IMR-90 (cell line): ENCODE data around the gene SERPINA12. TPM values are rescaled to one million over a fixed set of nuclear protein-coding genes. Genes with fewer than 3 reads are reported as not detected.

Source experiments
- ATAC-seq: fragments of 200-7000 bp; cut with Tn5 transposase; 2 replicates; pipeline ENCODE4 v1.9.1; 2020; ENCODE audit warnings: low read depth, mild to moderate bottlenecking, moderate library complexity
- BruUV-seq: library from RNA; stranded (reverse); fragments of 400-500 nt; replicated peaks from 2 replicates; lab custom pipeline; 2021; lab: Mats Ljungman, UMichigan
- CTCF ChIA-PET: fragments of 300-600 bp; formaldehyde crosslinking; extraction: SDS; loops from one replicate; lab custom pipeline; 2021; ENCODE audit warnings: antibody characterized with exemption; lab: Yijun Ruan, JAX
- POLR2A ChIA-PET: fragments of 300-600 bp; sonication (Branson Sonifier 250); formaldehyde crosslinking; loops from one replicate; lab custom pipeline; 2022; ENCODE audit warnings: antibody characterized with exemption; ENCODE audit not compliant: unreplicated experiment; lab: Charles Lee
- DNase-seq: peaks from one replicate; pipeline ENCODE4 v3.0.0; 2013
- H2AFZ ChIP-seq: replicated peaks from 2 replicates; pipeline ENCODE3; 2013; ENCODE audit warnings: low read length, mild to moderate bottlenecking; ENCODE audit not compliant: poor library complexity
- H2AK5ac ChIP-seq: 2 replicates; pipeline ENCODE4 v1.6.1; 2013; ENCODE audit warnings: low read depth, low read length, inconsistent platforms
- H2AK9ac ChIP-seq: replicated peaks from 2 replicates; pipeline ENCODE3; 2013; ENCODE audit warnings: mild to moderate bottlenecking, low read depth, low read length, moderate library complexity; ENCODE audit not compliant: poor library complexity
- H2BK120ac ChIP-seq: 2 replicates; pipeline ENCODE4 v1.6.1; 2013; ENCODE audit warnings: low read depth, low read length, inconsistent platforms
- H2BK15ac ChIP-seq: 3 replicates; pipeline ENCODE4 v1.6.1; 2013; ENCODE audit warnings: low read depth, low read length, inconsistent platforms
- H2BK20ac ChIP-seq: 2 replicates; pipeline ENCODE4 v1.6.1; 2013; ENCODE audit warnings: low read depth, mild to moderate bottlenecking, inconsistent platforms, low read length, moderate library complexity
- H2BK5ac ChIP-seq: 2 replicates; pipeline ENCODE4 v1.6.1; 2013; ENCODE audit warnings: mild to moderate bottlenecking, low read depth, low read length, inconsistent platforms; ENCODE audit not compliant: poor library complexity, severe bottlenecking
- H3K14ac ChIP-seq: replicated peaks from 2 replicates; pipeline ENCODE4 v1.6.1; 2013; ENCODE audit warnings: low read depth, low read length, inconsistent platforms
- H3K18ac ChIP-seq: 2 replicates; pipeline ENCODE4 v1.6.1; 2013; ENCODE audit warnings: low read depth, low read length, control low read depth
- H3K23ac ChIP-seq: 2 replicates; pipeline ENCODE4 v1.6.1; 2013; ENCODE audit warnings: low read depth, low read length, inconsistent platforms
- H3K27ac ChIP-seq: 2 replicates; pipeline ENCODE4 v1.5.1; 2013; ENCODE audit warnings: mild to moderate bottlenecking, control low read depth, low read length; ENCODE audit not compliant: insufficient read depth
- H3K27me3 ChIP-seq: 2 replicates; pipeline ENCODE4 v1.6.1; 2013; ENCODE audit warnings: low read length; ENCODE audit not compliant: control insufficient read depth, insufficient read depth
- H3K36me3 ChIP-seq: 2 replicates; pipeline ENCODE4 v1.6.1; 2013; ENCODE audit warnings: low read length, mixed read lengths; ENCODE audit not compliant: control insufficient read depth, insufficient read depth
- H3K4ac ChIP-seq: 2 replicates; pipeline ENCODE4 v1.6.1; 2013; ENCODE audit warnings: low read depth, low read length, inconsistent platforms
- H3K4me1 ChIP-seq: 2 replicates; pipeline ENCODE4 v1.6.1; 2013; ENCODE audit warnings: low read length, mixed read lengths; ENCODE audit not compliant: control insufficient read depth, insufficient read depth
- H3K4me2 ChIP-seq: 2 replicates; pipeline ENCODE4 v1.6.1; 2013; ENCODE audit warnings: low read depth, mild to moderate bottlenecking, control low read depth, low read length, moderate library complexity
- H3K4me3 ChIP-seq: 2 replicates; pipeline ENCODE4 v1.5.1; 2013; ENCODE audit warnings: low read depth, mild to moderate bottlenecking, control low read depth, low read length, moderate library complexity; ENCODE audit not compliant: insufficient read depth
- H3K56ac ChIP-seq: 2 replicates; pipeline ENCODE4 v1.6.1; 2013; ENCODE audit warnings: low read length, inconsistent platforms; ENCODE audit not compliant: insufficient read depth; ENCODE audit errors: extremely low read depth
- H3K79me1 ChIP-seq, 2 experiments: 2 replicates each; pipeline ENCODE4 v1.6.1; 2013; ENCODE audit warnings: low read length in 2 of 2, inconsistent platforms in 1 of 2, low read depth in 1 of 2
- H3K9ac ChIP-seq: 2 replicates; pipeline ENCODE4 v1.6.1; 2013; ENCODE audit warnings: low read depth, low read length, control low read depth
- H3K9me1 ChIP-seq: 2 replicates; pipeline ENCODE4 v1.6.1; 2013; ENCODE audit warnings: low read length, inconsistent platforms; ENCODE audit not compliant: insufficient read depth
- H3K9me3 ChIP-seq: 2 replicates; pipeline ENCODE4 v1.6.1; 2013; ENCODE audit warnings: low read length; ENCODE audit not compliant: control insufficient read depth, insufficient read depth
- H4K20me1 ChIP-seq: 2 replicates; pipeline ENCODE4 v1.6.1; 2013; ENCODE audit warnings: low read length, inconsistent platforms; ENCODE audit not compliant: insufficient read depth
- H4K5ac ChIP-seq: 2 replicates; pipeline ENCODE4 v1.6.1; 2013; ENCODE audit warnings: mild to moderate bottlenecking, low read depth, low read length, control low read depth
- H4K8ac ChIP-seq, 2 experiments: 2 replicates each; pipeline ENCODE4 v1.6.1; 2013; ENCODE audit warnings: low read depth in 2 of 2, low read length in 2 of 2, control low read depth in 1 of 2, inconsistent platforms in 1 of 2
- H4K91ac ChIP-seq: 2 replicates; pipeline ENCODE4 v1.6.1; 2013; ENCODE audit warnings: low read depth, low read length, inconsistent platforms; ENCODE audit not compliant: insufficient read depth
- BHLHE40 ChIP-seq: fragments of 150-350 bp; IDR thresholded peaks from 2 replicates; pipeline ENCODE4 v1.6.1; 2016; ENCODE audit warnings: mild to moderate bottlenecking, low read depth, low read length
- CTCF ChIP-seq: conservative IDR thresholded peaks from 2 replicates; pipeline ENCODE4 v1.5.1; 2012; ENCODE audit warnings: mild to moderate bottlenecking, low read depth, low read length, improper control_type of control experiment
- MAZ ChIP-seq: IDR thresholded peaks from 2 replicates; pipeline ENCODE4 v1.6.1; 2012; ENCODE audit warnings: low read depth, mild to moderate bottlenecking, low read length, improper control_type of control experiment, moderate library complexity, borderline replicate concordance
- MXI1 ChIP-seq: IDR thresholded peaks from 2 replicates; pipeline ENCODE4 v1.6.1; 2012; ENCODE audit warnings: low read depth, mild to moderate bottlenecking, low read length, moderate library complexity, borderline replicate concordance
- NFE2L2 ChIP-seq: fragments of 150-350 bp; IDR thresholded peaks from 2 replicates; pipeline ENCODE4 v1.6.1; 2016; ENCODE audit warnings: low read depth, mild to moderate bottlenecking, low read length
- POLR2A ChIP-seq: IDR thresholded peaks from 2 replicates; pipeline ENCODE4 v1.6.1; 2012; ENCODE audit warnings: mild to moderate bottlenecking, low read depth, low read length
- RAD21 ChIP-seq: IDR thresholded peaks from 2 replicates; pipeline ENCODE4 v1.6.1; 2012; ENCODE audit warnings: low read length, improper control_type of control experiment
- USF2 ChIP-seq: fragments of 150-350 bp; IDR thresholded peaks from 2 replicates; pipeline ENCODE4 v1.6.1; 2017; ENCODE audit warnings: mild to moderate bottlenecking, antibody characterized with exemption, low read length, low read depth
- WGBS, 2 experiments: methylation state at CpG; one replicate each; pipeline versions ENCODE4 v1.1.5 to v1.1.7; 2013; ENCODE audit warnings: missing lambda C conversion rate in 2 of 2; ENCODE audit not compliant: insufficient read length in 1 of 2; ENCODE audit errors: extremely low coverage in 2 of 2; 5-methylcytosine and 5-hydroxymethylcytosine counted together
- dilution Hi-C: fragments of 300-500 bp; cut with HindIII; formaldehyde crosslinking; loops from one replicate; pipeline ENCODE4 v1.14.3; 2018; ENCODE audit warnings: low sequenced_read_pairs; ENCODE audit not compliant: unreplicated experiment
- in situ Hi-C: fragments of 300-500 bp; cut with MboI; formaldehyde crosslinking; loops from 3 replicates; pipeline ENCODE4 v1.14.3; 2019; ENCODE audit warnings: low sequenced_read_pairs, inconsistent platforms, mixed read lengths
- intact Hi-C: fragments of 100-400 bp; cut with micrococcal nuclease; formaldehyde crosslinking; loops from 2 replicates; pipeline ENCODE4 v1.10.0; 2022
- polyA plus RNA-seq, 3 experiments: library from polyadenylated mRNA; depleted of rRNA; stranded (reverse); fragments of >200 nt; gene quantifications; 2 replicates each; pipeline ENCODE4 v1.2.3, GENCODE V29; 2012; ENCODE audit warnings: low replicate concordance in 1 of 3
- total RNA-seq: library from RNA; depleted of rRNA; stranded (reverse); fragments of >200 nt; gene quantifications from 2 replicates; pipeline ENCODE4 v1.2.3, GENCODE V29; 2012

Gene SERPINA12
- total and polyA plus RNA-seq, 2 of the 4 experiments (the other 2 are of a cell fraction) = not detected

GRCh38 chr14:94451091-94451771 lies 58.0 kb downstream of the SERPINA12 start:
- Histone ChIP-seq H3K36me3 (no peaks in the 10 kb centered on the region), H3K9ac (no peak overlapping the region), H2AK9ac (peak overlapping the region; percentile 37), H3K14ac (no peak overlapping the region), H3K9me3 (no peaks in the 10 kb centered on the region), H2BK15ac (no peak overlapping the region), H3K4me1 (no peaks in the 10 kb centered on the region), H3K4me3 (no peak overlapping the region), H3K9me1 (no peaks in the 10 kb centered on the region), H2BK20ac (no peak overlapping the region), H3K27me3 (no peaks in the 10 kb centered on the region; the same call in 1 of the 2 replicates), H2BK5ac (no peak overlapping the region), H3K4ac (no peak overlapping the region), H3K79me1 (no peaks in the 10 kb centered on the region), H3K27ac (no peak overlapping the region), H2AFZ (peak overlapping the region; percentile 65), H3K56ac (no peak overlapping the region), H3K23ac (no peak overlapping the region), H4K5ac (no peak overlapping the region), H2AK5ac (no peak overlapping the region), H4K8ac (no peak overlapping the region), H4K20me1 (no peaks in the 10 kb centered on the region), H2BK120ac (no peak overlapping the region), H3K4me2 (no peak overlapping the region), H3K18ac (no peak overlapping the region), H4K91ac (no peak overlapping the region)
- in situ Hi-C loops = no loop called here
- no peak for DNase-seq
- dilution Hi-C loops = no loop called here
- no peak for TF ChIP-seq CTCF
- TF ChIP-seq POLR2A = no peak
- no peak for TF ChIP-seq MXI1
- no peak for TF ChIP-seq BHLHE40
- TF ChIP-seq NFE2L2 = no peak
- TF ChIP-seq MAZ = no peak
- no peak for TF ChIP-seq USF2
- TF ChIP-seq RAD21 = no peak
- no TSS peak for BruUV-seq
- no CpG with 5 or more reads among the region's 8 CpGs for WGBS, 2 experiments
- CTCF ChIA-PET = no interaction called here
- intact Hi-C loops = no loop called here
- no peak for ATAC-seq
- POLR2A ChIA-PET = no interaction called here
